ENCODE measurements around the gene GJA5. TPM values are rescaled to one million over a fixed set of nuclear protein-coding genes. Genes with fewer than 3 reads are reported as not detected.

Gene GJA5
- polyA plus RNA-seq, 5 donors = 76.1 to 102 (median 87.5) TPM

DNA sequence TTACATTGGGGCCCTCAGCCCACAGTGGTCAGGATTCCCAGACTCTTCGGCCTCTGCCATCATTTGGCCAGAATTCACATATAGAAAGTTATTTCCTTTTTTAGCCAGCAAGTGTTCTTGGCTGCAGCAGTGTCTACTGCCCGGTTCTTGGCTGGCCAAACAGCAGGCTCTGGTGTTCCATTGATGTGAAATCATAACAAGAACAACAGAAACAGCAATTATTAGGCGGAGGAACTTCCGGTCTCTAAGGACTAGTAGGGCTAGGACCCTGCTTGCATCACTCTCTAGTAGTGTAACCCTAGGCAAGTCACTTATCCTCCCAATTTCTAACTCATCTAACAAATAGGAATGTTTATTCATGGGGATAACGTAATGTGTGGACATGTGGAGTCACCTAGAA lies 8.7 kb upstream of the GJA5 start:
- DNase-seq = no peak

DNA sequence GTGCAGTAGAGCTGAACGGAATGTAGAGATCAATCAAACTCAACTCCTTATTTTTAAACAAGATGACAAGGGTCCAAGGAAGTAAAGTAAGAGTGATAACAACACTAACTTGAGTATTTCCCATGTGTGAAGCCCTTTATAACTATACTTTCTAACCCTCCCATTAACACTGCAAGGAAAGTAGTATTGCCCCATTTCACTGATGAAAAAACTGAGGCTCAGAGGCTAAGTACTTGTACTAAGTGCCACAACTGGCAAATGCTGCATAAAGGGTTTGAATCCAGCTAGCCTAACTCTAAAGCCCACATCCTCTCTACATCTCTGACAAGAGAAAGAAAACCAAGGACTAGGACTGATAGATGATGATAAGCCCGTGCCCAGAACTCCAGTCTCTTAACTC lies 8.2 kb upstream of the GJA5 start:
- DNase-seq = no peak

DNA sequence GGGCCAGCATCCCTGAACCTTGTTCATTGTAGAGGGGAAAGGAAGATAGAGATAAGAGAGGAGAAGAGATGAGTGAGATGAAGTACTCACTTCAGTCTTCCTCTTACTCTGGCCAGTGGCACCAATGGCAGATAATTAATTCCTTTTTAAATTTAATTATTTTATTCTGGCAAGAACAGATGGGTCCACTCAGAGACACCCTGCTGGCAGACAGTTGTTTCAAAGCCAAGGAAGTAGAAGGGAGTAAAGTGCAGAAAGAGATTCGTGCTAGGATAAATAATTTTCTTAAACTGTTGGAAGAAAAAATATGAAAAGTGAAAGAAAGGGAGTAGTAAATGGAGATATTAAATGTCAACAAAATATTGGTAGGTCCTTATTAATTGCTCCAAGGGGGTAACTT lies 7.7 kb upstream of the GJA5 start:
- DNase-seq = no peak

DNA sequence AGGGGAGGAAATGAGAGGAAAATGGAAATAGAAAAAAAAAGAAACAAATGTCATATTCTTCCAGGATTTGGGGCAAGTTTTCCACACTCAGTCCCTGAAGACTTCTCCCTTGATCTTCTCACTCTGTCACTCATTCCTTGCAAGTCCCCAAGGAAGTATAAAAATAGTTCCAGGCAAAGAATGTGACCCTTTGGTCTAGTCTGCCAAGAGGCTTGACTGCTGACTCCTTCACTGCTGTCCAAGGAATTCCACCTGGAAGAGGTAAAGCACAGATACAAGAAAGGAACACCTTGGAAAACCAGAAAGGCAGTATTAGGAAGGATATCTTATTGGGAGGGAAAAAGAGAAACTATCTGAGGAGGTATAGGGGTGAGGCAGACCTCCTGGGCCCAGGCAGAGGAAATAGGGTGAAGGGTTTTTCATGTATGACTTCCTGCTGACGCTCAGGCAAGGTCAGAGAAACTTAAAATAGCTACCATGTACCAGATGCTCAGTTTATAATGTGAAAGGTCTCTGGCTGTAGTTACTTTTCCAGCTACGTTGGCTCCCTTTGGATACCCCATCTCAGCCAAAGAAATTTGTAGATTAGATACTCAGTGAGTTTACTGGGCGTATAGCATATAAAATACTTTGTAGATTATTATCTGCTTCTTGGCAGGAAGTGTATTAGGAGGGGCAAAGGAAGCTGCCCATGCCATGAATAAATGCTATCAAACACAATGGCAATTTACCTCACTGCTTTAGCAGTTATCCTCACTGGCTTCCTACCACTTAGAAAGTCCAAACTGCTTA lies 2.0 kb upstream of the GJA5 start:
- no peak for DNase-seq

DNA sequence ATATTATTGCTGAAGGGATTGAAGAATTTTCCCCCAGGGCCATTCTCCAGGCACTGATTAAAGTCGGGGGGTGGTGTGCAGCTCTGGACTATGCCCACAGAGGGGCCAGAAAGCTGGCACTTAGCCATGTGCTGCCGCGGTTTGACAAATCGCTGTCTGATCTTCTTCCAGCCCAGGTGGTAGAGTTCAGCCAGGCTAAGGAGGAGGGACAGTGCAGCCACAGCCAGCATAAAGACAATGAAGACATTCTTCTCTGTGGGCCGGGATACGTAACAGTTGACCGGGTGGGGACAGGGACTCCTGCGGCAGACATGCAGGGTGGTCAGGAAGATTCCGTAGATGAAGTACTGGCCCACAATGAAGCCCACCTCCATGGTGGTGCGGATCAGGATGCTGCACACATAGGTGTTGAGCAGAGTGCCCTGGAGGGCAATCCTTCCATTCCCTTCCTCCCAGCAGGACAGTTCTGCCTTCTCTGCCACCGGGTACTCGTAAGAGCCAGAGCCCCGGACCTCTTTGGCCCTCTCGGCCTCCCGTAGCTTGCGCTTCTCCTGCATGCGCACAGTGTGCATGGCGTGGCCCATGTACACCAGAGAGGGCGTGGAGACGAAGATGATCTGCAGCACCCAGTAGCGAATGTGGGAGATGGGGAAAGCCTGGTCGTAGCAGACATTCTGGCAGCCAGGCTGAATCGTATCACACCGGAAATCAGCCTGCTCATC lies 1.9 kb downstream of the GJA5 start:
- no peak for DNase-seq

DNA sequence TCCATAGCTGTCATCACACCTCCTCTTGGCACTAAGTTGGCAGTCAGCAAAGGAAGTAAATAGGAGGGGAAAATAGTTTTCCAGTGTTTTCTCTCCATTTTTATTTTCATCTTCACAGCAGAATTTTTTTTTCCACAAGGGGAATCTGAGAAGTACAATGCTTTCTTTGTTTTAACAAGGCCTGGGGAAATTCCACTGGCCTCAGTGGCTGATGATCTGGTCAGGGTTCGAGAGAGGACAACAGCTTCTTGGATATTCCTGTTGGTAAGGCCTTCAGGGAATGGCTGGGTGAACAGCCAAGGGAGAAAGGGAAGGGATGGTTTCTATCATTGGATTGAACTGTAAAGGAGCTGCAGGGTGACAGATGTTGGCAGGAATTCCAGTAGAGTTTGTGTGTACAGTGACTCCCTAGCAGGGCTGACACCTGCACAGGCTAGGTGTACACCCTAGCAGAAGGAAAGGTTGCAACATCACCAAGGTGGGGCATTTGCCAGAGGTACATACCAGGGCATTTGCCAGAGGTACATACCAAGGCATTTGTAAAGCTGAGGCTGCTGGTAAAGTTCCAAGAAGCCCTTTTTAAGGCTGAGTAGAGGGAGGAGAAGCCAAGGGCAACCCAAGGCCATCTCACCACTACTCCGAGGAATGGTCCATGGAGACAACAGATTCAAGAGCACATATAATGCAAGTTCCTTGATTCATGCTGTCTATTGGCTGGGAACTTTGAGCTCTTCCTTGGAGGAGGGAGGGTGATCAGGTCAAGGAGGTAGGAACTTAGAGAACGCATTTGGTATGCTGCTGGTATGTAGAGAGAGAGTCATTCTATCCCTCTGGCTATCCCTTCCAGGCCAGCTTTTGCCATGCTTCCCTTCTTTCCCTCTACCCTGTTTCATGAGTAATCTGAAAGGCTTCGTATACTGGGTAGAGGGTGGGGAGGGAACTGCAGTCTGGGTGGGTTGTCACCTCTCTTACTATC lies 3.1 kb downstream of the GJA5 start:
- DNase-seq = no peak

DNA sequence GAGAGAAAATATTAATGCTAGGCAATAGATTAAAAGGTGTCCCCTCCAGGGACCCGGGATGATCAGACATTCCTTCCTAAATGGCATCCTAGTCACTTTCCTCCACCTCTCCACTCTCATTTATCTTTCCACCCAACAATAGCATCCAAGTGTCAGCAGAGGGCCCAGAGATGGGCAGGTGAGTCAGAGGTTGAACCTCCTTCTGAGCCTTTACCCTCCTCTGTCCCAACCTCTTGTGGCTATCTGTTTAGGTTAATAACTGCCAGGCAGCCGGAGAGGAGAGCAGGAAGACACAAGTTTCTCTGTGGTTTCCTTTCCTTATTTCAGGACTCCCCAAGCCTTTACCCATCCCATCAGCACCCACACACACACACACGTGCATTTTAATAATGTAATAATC lies 4.1 kb downstream of the GJA5 start:
- DNase-seq = no peak

DNA sequence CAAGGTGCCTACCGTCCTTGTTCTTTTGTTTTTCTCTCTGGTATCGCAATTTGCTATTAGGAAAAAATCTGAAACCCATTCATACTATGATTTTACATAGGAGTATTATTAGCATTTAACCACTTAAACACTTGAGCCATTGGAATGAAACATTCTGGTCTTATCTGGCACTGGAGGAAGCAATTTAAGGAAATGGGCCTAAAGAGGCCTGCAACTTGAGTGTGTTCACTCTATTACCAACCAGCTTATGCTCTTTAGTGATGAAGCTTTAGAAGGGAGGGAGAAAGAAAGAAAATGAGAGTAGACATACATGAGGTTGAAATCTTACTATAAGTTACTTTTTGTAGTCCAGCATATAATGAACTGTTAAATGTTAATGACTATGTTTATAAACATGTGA lies 5.7 kb downstream of the GJA5 start:
- DNase-seq = no peak

DNA sequence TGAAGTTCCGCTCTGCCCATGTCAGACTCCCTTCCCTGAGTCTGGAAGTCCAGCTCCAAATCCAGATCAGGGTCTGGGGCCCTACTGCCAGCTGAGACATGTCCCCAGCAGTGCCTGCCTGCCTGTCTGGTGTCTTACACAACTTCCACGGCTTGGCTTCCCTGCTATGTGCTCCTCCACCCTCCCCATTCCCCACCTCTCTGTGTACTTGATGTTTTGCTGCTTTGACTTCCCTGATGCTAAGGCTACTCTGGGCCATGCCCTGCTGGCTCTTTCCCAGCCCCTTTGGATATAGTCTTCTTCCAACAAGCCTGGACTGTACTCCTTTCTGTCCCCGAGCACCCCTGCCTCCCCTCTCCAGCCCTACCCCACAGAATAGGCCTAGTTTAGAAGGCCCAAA lies 7.3 kb downstream of the GJA5 start:
- peak; percentile 76 for DNase-seq

DNA sequence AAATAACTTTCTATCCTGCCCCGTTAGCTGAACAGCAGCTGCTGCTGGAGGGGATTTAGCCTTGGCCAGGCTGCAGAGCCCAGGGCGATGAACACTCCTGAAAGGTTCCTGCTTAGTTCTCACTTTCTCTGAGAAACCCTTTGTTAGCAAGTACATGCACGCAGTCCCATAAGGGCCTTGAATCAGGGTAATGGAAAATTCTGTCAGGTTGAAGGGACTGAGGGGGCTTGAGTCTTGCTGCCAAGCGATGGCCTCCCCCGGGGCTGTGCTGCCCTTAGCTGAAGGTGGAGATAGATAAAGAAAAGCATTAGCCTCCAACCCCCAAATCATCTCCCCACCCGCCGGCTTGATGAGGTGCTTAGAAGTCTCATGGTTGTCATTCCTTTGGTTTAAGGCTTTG lies 7.9 kb downstream of the GJA5 start:
- no peak for DNase-seq

DNA sequence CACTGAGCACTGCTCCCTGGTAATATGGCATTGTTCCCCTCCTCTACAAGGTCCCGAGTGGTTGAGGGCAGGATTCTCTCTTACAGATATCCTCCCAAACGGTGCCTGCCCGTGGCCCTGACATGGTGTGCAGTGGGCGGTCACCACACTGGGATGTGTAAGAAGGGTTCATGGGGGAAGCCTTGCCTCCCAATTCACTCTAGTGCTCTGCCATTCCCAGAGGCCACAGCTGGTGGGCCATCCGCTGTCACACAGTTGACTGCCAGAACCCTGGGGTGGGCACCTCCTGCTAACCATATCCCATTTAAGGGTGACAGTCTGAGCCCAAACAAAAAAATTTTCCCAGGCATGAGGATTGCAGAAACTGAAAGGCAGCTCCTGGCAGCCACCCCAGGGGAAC lies 9.1 kb downstream of the GJA5 start:
- DNase-seq = no peak

DNA sequence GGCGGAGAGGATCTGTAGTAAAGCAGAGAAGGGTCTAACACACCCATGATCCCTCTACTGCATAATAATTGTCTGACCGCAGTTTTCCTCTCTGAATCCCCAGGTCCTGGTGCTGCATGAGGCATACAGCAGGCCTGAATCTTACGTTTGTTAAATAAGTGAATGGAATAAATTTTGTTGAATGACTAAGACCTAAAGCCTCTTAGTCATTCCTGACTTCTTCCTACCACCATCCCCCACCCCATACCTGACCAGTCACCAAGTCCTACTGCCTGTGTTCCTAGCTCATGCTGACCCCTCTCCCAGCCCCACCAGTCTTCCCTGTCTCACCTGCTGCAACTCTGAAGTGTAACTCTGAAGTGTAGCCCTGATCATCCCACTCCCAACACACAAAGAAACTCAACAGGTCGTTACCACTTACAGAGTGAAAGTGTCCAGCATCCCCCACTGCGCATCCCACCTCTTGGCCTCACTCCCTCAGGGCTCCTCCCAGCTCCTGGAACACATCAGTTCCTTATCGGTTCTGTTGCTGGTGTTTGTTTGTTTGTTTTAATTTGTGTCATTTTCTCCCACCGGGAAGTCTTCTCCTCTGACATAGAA lies 9.7 kb downstream of the GJA5 start:
- no peak for DNase-seq

DNA sequence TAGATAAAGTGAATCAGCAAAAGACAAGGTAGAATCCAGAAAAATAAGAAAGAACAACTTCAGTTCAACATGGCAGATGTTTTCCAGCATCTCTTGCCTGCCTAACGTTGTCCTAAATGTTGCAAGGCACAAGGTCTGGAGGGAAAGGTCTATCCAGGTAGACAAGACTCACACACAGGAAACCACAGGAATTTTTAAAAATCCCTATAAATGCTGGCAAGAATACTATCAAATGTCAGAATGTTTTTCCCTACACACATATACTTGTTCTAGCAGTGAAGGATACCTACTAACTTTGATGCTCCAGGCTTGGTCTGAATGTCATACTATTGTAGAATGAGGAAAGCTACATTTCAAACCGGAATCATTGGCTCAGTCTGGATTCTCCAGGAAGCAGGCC lies 10.6 kb downstream of the GJA5 start:
- no peak for DNase-seq

DNA sequence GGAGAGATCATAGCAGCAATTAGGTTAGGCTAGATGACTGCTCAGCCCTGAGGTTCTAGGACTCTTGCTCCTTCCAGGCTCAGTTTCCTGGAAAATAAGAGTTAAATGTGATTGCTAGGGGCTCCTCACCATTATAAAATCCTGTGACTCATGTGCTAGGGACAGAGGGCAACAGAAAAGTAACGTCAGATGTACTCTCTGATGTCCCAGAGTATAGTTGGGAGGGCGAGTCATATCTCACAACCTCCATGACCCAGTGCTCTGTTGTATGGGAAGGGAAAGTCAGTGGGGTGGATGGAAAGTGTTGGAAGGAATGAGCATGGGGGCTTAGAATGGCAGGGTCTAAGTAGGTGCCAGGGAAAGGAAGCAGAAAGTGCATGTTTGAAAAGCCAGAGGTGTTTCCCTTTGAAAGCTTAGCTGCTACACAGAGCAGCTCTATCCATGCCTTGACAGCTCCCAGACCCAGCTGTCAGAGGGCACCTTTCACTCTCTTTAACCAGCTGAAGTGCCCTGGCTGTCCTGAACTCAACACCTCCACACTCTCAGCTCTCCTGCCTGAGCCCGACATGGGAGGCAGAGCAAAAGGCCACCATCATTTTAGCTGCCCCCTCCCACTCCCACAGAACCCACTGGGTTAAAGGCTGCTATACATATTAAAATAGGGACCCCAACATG lies 11.6 kb downstream of the GJA5 start:
- DNase-seq = no peak

DNA sequence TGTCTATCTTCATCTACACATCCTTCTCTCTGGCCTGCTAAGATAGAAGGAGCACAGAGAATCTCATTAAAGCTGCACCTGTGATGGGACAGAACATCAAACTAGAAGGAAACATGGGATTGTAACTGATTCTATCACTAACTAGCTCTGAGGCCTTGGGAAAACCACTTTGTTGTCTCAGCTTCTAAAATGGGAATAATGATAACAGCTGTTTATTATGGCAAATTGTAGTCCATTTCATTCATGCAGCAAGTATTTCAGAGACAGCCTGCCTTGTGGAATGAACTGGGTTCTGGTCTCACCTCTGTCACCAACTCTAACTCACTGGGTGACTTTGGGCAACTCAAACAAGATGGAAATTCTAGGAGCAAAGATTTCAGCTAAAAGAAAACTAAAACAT lies 12.4 kb downstream of the GJA5 start:
- DNase-seq = no peak

DNA sequence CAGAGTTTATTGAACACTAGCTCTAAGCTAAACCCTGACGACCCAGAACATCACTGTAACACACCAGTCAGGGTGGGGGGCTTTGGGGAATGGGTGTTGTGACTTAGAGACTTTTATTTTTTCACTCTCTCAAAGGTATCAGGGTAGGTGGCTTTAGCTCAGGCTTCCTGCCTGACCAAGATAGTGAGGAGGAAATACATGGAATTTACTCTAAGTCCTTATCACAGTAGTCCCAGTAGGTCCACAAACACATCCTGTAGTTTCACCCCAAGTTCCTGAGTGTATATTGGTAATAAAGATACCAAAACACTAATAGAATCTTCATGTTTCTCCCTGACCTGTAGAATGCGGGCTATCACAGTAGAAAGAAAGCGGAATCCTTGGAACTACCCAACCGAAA lies 15.1 kb downstream of the GJA5 start:
- DNase-seq = no peak

DNA sequence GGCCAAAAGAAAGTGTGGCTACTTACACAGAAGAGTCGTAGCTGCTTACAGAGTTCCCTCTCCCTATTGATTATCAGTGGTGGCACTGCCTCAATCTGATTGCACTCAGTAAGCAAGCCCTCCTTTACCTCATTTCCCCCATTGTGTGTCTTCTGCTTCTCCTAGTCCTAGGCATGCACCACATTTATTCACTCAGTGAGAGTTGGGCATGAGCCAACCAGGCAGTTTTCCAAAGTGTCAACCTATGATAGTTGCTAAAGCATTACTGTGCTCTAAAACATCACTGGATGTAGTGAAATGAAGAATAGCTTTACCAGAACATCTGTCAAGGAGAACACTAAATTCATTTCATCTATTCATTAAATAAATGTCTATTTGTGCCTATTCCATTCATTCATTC lies 19.3 kb downstream of the GJA5 start:
- no peak for DNase-seq

DNA sequence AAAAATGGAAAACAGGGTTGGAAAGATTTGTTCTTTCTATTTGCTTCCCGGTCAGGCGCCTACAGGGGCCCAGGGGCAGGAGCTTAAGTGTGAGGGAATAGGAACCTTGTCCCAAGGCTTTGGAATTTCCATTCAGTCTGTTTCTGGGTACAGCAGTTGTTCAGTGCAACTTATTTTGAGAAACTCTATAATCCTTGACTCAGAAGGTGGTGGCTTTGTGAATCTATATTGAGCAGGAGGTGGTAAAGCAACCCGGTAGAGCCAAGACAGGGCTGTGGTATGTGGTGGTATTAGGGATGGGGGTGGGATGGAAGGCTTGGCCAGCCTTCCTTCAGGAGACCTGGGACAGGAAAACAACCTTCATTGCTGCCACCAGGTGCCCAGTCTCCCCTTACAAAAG lies 20.0 kb downstream of the GJA5 start:
- DNase-seq = no peak

DNA sequence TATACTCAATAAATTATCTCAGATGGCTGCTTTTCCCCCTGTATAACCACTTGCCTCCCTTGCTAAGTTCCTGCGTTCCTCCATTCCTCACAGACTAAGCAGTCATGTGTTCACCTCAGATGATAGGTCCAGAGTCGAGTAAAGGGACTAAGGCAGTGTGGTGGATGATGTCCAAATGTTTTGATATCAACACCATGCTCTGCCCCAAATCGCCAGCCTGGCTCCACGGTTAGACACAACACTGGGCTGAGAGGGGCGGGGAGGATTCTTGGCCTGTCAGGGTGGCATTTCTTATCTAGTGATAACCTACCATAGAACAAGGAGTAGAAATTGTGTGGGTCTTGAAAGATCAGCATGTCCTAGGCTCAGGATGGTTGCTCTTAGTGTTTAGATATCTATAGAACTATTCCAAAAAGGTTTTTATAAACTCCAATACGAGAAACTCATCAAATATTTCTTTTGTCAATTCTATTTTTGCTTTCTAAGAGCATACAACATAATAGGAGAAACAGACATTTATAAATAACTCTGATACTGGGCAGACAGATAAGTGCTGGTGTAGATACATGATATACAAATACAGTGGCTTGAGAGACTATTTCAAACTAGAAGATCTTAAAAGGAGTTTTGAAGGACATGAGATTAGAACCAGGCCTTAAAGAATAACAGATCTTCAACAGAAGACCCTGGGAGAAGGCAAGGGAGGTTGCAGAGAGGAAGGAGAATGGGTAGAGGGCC lies 21.5 kb downstream of the GJA5 start:
- no peak for DNase-seq

DNA sequence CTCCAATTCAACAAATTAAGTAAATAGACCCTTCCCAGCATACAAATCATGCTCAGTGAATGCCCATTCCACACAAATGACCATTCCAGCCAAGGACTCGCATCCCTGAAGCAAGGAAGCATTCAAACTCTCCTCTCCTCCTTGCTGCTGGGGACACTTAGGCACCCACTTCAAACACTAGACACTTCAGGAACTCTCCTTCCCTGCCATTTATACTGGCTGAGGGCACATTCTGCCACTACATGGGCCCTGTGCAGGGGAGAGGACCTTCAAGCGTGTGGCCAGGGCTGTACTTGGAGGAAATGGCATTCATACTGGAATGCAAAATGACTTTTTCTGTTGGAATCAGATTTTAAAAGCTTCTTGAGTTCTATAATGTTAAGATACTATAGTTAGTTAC lies 22.3 kb downstream of the GJA5 start:
- DNase-seq = no peak

DNA sequence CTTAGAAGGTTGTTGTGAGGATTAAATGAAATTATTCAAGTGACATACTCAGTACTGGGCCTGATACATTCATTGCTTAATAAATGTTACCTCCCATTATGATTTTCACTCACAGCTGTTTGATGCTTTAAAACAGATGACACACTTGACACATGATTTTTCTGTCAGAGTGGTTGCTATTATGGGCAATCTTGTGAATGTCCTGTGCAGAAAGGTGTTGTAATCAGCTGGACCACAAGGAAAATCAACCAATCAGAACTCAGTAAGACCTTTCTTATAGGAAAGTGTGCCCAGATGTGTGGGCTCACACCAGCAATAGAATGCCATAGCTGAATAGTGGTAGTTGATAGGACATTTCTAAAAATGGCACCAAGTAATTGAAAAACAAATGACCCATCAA lies 23.5 kb downstream of the GJA5 start:
- no peak for DNase-seq
